Measurements from ENCODE around the gene C4A. TPM values are rescaled to one million over a fixed set of nuclear protein-coding genes. Genes with fewer than 3 reads are reported as not detected.
"Not testable (repeated sequence)": the region's sequence is repeated elsewhere in the genome, so short reads cannot be mapped to it uniquely, and the experiment has no call there.

The C4A gene
- total RNA-seq, 2 experiments from 2014 or later, result 3.3 to 5.7 TPM

DNA sequence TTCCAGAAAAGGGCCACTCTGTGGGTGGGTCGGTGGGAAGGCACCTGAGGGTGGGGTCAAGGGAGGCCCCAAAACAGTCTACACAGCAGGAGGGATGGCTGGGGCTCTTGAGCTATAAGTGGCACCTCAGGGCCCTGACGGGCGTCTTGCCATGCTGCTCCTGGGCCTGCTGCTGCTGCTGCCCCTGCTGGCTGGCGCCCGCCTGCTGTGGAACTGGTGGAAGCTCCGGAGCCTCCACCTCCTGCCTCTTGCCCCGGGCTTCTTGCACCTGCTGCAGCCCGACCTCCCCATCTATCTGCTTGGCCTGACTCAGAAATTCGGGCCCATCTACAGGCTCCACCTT is 23.7 kb downstream of the C4A start:
- H3K36me3 Mint-ChIP-seq (ENCODE audit: low read depth); H3K9me3 Mint-ChIP-seq; H3K27ac Mint-ChIP-seq; DNase-seq; H3K27me3 Mint-ChIP-seq; H3K4me3 Mint-ChIP-seq; H3K4me1 Mint-ChIP-seq; POLR2A ChIA-PET: not testable (repeated sequence)
- CTCF ChIA-PET, result interaction anchor here (1.2 kb wide), 1 partner anchor 54 kb away, joined by 3 read pairs; no protein-coding TSS in a partner anchor

DNA sequence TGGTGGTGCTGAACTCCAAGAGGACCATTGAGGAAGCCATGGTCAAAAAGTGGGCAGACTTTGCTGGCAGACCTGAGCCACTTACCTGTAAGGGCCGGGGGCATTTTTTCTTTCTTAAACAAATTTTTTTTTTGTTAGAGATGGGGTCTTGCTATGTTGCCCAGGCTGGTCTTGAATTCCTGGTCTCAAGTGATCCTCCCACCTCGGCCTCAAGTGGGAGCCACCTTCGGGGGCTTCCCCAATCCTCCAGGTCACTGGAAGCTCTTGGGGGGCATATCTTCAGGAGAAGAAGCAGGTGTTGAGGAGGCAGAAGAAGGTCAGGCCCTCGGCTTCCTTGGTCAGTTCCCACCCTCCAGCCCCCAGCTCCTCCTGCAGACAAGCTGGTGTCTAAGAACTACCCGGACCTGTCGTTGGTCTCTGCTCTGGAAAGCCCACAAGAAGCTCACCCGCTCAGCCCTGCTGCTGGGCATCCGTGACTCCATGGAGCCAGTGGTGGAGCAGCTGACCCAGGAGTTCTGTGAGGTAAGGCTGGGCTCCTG is 24.2 kb downstream of the C4A start:
- DNase-seq; H3K27ac Mint-ChIP-seq; H3K27me3 Mint-ChIP-seq; H3K4me1 Mint-ChIP-seq; H3K9me3 Mint-ChIP-seq; H3K36me3 Mint-ChIP-seq (ENCODE audit: low read depth); POLR2A ChIA-PET; H3K4me3 Mint-ChIP-seq: not testable (repeated sequence)
- CTCF ChIA-PET, result interaction anchor here (1.2 kb wide), 1 partner anchor 55 kb away, joined by 3 read pairs; no protein-coding TSS in a partner anchor

DNA sequence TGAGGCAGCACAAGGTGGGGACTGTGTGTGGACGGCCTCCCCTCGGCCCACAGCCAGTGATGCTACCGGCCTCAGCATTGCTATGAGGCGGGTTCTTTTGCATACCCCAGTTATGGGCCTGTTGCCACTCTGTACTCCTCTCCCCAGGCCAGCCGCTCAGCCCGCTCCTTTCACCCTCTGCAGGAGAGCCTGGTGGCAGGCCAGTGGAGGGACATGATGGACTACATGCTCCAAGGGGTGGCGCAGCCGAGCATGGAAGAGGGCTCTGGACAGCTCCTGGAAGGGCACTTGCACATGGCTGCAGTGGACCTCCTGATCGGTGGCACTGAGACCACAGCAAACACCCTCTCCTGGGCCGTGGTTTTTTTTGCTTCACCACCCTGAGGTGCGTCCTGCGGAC is 25.2 kb downstream of the C4A start:
- POLR2A ChIA-PET, DNase-seq: not testable (repeated sequence)

DNA sequence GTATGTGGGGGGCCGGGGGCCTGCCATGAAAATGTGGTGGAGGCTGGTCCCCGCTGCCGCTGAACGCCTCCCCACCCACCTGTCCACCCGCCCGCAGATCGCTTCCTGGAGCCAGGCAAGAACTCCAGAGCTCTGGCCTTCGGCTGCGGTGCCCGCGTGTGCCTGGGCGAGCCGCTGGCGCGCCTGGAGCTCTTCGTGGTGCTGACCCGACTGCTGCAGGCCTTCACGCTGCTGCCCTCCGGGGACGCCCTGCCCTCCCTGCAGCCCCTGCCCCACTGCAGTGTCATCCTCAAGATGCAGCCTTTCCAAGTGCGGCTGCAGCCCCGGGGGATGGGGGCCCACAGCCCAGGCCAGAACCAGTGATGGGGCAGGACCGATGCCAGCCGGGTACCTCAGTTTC is 26.2 kb downstream of the C4A start:
- DNase-seq; POLR2A ChIA-PET; H3K27me3 Mint-ChIP-seq; H3K27ac Mint-ChIP-seq; H3K4me3 Mint-ChIP-seq; H3K4me1 Mint-ChIP-seq; CTCF ChIA-PET; H3K36me3 Mint-ChIP-seq (ENCODE audit: low read depth); H3K9me3 Mint-ChIP-seq: not testable (repeated sequence)

More for the DNA sequence above, 25.2 kb downstream of the C4A start:
- H3K4me1 Mint-ChIP-seq; CTCF ChIA-PET; H3K27me3 Mint-ChIP-seq; H3K4me3 Mint-ChIP-seq; H3K9me3 Mint-ChIP-seq; H3K27ac Mint-ChIP-seq; H3K36me3 Mint-ChIP-seq (ENCODE audit: low read depth): not testable (repeated sequence)

DNA sequence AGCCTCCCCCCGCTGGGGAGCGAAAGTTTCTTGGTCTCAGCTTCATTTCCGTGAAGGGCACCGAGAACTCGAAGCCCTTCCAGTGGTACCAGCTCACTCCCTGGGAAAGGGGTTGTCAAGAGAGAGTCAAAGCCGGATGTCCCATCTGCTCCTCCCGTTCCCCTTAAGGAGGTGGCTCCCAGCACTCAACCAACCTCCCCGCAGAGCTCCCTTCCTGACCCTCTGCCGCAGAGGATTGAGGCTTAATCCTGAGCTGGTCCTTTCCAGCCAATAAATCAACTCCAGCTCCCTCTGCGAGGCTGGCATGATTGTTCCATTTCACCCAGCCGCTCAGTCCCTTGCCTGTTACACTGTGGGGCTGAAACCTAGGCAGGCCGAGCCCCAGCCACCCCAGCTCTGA is 26.8 kb downstream of the C4A start:
- DNase-seq; H3K9me3 Mint-ChIP-seq; CTCF ChIA-PET; H3K4me1 Mint-ChIP-seq; H3K27ac Mint-ChIP-seq; H3K4me3 Mint-ChIP-seq; H3K27me3 Mint-ChIP-seq; H3K36me3 Mint-ChIP-seq (ENCODE audit: low read depth); POLR2A ChIA-PET: not testable (repeated sequence)

DNA sequence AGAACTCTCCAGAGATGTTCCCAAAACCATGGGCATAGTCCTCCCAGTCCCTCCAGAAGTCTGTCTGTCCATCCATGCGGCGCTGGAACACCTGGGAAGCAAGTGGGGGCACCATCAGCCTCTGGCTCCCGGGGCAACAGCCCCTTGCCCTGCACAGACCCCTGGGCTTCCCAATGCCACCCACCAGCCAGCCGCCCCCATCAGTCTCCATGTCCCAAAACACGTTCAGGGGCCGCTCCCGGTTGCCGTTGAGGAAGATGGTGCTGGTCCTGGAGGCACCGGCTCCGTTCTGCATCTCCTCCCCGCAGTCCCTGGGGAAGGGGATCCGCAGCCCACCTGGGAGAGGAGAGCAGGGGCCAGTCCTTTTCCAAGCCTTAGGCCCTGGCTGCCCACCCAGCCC is 27.7 kb downstream of the C4A start:
- H3K4me1 Mint-ChIP-seq; H3K27me3 Mint-ChIP-seq; CTCF ChIA-PET; DNase-seq; H3K27ac Mint-ChIP-seq; H3K9me3 Mint-ChIP-seq; POLR2A ChIA-PET; H3K36me3 Mint-ChIP-seq (ENCODE audit: low read depth); H3K4me3 Mint-ChIP-seq: not testable (repeated sequence)

DNA sequence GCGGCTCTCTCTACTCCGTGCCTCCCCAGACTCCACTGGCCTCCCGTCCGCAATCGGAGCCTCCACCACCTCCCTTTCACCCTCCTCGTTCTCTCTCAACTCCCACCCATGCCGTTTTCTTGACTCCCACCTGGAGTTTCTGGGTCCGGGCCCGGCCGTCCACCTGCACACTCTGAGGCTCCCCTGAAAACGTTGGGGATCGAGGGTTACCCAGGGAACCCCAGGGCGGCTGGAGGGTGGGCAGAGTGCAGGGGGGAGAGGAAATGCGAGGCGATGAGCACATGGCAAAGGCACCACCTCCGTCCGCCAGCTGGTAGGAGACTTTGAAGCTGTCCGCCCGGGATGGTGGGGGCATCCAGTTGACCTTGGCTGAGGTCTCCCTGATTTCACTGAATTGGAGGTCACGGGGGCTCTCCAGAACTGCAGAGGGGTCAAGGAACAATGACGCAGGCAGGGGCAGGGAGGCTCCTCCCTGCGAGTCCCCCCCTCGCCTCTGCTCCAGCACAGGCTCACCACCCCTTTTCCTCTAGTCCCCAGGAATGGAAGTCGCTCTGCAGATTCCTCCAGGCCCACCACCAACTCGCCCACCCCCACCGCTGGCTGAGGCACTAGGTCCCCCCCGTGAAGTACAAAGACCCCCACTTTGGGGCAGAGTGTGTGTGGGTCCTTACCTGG is 29.1 kb downstream of the C4A start:
- H3K9me3 Mint-ChIP-seq; CTCF ChIA-PET; H3K4me1 Mint-ChIP-seq; H3K4me3 Mint-ChIP-seq; DNase-seq; POLR2A ChIA-PET; H3K27me3 Mint-ChIP-seq; H3K27ac Mint-ChIP-seq; H3K36me3 Mint-ChIP-seq (ENCODE audit: low read depth): not testable (repeated sequence)

DNA sequence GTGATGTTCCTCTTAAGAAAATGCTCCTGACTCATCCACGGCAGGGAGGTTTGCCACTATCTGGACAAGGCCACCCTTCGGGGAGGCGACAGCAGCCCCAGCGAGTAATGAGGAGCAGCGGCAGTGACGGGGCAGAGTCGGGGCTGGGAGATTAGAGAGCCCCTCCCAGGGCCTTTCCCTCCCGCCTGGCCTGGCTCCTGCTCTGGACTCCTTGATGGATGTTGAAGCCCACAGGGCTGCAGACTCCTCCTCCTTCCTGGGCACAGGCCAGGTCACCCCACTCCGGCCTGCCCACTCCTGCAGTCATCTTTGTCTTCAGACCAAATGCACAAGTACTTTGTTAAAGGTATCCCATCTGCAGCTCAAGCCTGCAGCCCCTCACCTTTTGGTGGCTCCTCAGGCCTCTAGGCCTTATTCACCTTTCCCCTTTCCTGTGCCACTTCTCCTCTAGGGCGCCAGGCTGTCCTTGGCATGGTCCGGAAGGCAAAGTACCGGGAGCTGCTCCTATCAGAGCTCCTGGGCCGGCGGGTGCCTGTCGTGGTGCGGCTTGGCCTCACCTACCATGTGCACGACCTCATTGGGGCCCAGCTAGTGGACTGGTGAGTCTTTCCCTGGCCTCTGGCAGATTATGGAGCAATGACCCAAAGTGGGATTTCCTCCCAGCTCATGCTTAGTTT is 31.2 kb downstream of the C4A start:
- H3K9me3 Mint-ChIP-seq; H3K36me3 Mint-ChIP-seq (ENCODE audit: low read depth); H3K27me3 Mint-ChIP-seq; H3K4me1 Mint-ChIP-seq; CTCF ChIA-PET; DNase-seq; H3K4me3 Mint-ChIP-seq; POLR2A ChIA-PET; H3K27ac Mint-ChIP-seq: not testable (repeated sequence)

DNA sequence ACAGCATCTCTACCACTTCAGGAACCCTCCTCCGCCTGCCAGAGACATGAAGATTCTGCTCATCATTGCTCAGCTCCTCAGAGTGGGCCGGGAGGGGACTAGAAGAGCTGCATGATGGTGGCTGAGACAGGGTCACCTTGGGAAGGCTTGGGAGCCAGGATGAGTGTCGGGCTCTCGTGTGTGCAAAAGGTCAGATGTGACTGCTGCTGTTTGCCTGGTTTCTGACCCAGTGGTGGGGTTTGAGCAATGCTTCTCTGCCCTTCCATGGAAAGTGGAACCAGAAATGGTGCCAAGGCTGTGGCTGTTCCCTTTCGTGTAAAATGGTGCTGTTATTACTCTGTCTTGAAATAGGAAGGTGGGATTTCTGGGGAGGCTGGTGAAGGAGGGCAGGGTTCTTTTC is 31.9 kb downstream of the C4A start:
- H3K9me3 Mint-ChIP-seq; POLR2A ChIA-PET; H3K36me3 Mint-ChIP-seq (ENCODE audit: low read depth): not testable (repeated sequence)

DNA sequence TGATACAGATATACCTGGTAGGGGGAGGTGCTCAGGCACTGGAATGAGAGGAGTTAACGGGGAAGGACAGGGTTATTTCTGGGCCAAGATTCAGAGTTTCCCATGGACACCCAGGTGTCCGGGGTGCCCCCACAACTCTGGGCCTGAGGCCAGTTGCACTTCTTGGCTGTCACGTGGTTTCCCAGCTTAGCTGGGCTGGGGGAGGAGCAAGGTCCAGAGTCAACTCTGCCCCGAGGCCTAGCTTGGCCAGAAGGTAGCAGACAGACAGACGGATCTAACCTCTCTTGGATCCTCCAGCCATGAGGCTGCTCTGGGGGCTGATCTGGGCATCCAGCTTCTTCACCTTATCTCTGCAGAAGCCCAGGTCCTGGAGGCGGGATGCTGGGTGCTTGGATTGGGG is 32.7 kb downstream of the C4A start, which contains the start of gene C4B:
TSS of gene C4B (plus strand) at position 249 of the 400 bp plus-strand sequence. CDS start at position 300, 51 bp downstream.
- H3K27me3 Mint-ChIP-seq; POLR2A ChIA-PET; H3K9me3 Mint-ChIP-seq; H3K4me1 Mint-ChIP-seq; DNase-seq; H3K4me3 Mint-ChIP-seq; CTCF ChIA-PET; H3K36me3 Mint-ChIP-seq (ENCODE audit: low read depth); H3K27ac Mint-ChIP-seq: not testable (repeated sequence)

More for the DNA sequence above, 31.9 kb downstream of the C4A start:
- H3K4me3 Mint-ChIP-seq, H3K4me1 Mint-ChIP-seq, DNase-seq, CTCF ChIA-PET, H3K27me3 Mint-ChIP-seq, H3K27ac Mint-ChIP-seq: not testable (repeated sequence)

DNA sequence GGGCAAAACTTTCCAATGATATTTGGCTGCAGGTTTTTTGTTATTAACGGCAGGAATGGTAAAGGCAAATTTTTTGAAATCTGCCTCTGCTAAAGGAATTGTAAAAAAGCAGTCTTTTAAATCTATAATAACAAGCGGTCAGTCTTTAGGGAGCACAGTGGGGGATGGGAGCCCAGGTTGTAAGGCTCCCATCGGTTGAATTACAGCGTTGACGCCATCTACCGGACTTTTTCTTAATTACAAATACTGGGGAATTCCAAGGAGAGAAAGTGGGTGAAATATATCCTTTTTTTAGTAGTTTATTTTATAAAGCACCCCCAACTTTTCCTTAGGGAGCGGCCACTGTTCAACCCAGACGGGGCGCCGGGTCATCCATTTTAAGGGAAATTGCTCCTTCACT is 40.2 kb downstream of the C4A start:
- H3K27me3 Mint-ChIP-seq; H3K9me3 Mint-ChIP-seq; H3K4me3 Mint-ChIP-seq; POLR2A ChIA-PET; H3K36me3 Mint-ChIP-seq (ENCODE audit: low read depth); H3K27ac Mint-ChIP-seq; DNase-seq; CTCF ChIA-PET; H3K4me1 Mint-ChIP-seq: not testable (repeated sequence)

DNA sequence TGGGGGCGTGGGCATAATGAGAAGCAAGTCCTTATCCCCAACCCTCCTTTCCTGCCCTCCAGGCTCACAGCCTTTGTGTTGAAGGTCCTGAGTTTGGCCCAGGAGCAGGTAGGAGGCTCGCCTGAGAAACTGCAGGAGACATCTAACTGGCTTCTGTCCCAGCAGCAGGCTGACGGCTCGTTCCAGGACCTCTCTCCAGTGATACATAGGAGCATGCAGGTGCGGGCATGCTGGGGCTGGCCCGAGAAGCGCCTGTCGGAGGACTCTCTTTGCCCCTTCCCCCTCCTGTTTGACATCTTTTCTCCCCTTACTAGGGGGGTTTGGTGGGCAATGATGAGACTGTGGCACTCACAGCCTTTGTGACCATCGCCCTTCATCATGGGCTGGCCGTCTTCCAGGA is 46.8 kb downstream of the C4A start:
- H3K36me3 Mint-ChIP-seq (ENCODE audit: low read depth), result not testable (repeated sequence)

DNA sequence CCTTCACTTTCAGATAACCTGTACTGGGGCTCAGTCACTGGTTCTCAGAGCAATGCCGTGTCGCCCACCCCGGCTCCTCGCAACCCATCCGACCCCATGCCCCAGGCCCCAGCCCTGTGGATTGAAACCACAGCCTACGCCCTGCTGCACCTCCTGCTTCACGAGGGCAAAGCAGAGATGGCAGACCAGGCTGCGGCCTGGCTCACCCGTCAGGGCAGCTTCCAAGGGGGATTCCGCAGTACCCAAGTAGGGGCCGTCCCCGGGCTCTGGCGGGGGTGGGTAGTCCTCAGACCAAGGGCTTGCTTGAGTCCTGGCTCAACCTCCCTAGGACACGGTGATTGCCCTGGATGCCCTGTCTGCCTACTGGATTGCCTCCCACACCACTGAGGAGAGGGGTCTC is 47.7 kb downstream of the C4A start:
- H3K27ac Mint-ChIP-seq; H3K27me3 Mint-ChIP-seq; CTCF ChIA-PET; H3K4me1 Mint-ChIP-seq; H3K9me3 Mint-ChIP-seq; POLR2A ChIA-PET; H3K36me3 Mint-ChIP-seq (ENCODE audit: low read depth); H3K4me3 Mint-ChIP-seq; DNase-seq: not testable (repeated sequence)

More for the DNA sequence above, 46.8 kb downstream of the C4A start:
- H3K4me3 Mint-ChIP-seq, H3K27me3 Mint-ChIP-seq, H3K4me1 Mint-ChIP-seq, H3K9me3 Mint-ChIP-seq, DNase-seq, CTCF ChIA-PET, POLR2A ChIA-PET, H3K27ac Mint-ChIP-seq: not testable (repeated sequence)

DNA sequence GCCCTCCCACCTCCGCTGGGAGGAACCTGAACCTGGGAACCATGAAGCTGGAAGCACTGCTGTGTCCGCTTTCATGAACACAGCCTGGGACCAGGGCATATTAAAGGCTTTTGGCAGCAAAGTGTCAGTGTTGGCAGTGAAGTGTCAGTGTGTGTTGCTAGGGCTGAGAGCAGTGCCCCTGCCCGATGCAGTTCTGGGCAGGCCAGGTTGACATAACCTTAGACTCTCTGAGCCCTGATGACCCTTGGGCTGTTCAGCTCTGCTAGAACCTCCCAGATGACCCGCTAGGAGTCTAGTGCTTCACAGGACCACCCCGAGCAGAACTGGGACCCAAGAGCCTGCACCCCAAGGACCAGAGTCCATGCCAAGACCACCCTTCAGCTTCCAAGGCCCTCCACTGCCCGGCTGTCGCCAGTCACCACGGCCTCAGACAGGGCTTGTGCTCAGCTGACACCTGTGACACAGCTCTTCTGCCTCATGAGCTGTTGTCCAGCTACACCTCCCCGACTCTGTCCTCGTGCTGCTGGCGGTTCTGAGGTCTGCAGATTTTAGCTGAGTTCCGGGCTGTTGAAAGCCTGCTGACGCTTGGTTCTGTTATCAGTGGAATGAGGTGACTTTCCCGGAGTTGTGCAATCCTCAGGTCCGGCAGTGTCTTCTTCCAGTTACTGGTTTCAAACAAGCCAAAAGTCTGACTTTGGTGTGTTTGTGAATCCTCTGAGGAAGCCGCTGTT is 53.6 kb downstream of the C4A start:
- POLR2A ChIA-PET; DNase-seq; H3K4me1 Mint-ChIP-seq; H3K9me3 Mint-ChIP-seq; H3K27me3 Mint-ChIP-seq; H3K4me3 Mint-ChIP-seq; H3K27ac Mint-ChIP-seq; H3K36me3 Mint-ChIP-seq (ENCODE audit: low read depth); CTCF ChIA-PET: not testable (repeated sequence)

All from activated CD4-positive, alpha-beta memory T cell treated with anti-CD3 and anti-CD28 coated beads, Interleukin-2, amount 10 ng/mL, durations not matched to agents 7 days and 5 days (primary cell).